Esophagus squamous epithelium (tissue), 4 donors: ENCODE results near the gene ZNF800.

Experiments
- CTCF ChIP-seq, 6 experiments: fragments of 450-650 bp in 4 of 6; fragments of 200-600 bp in 2 of 6; sonication (generic) in 2 of 6; IDR thresholded peaks; one replicate each; pipeline ENCODE4 v1.5.1; 2016 to 2019; ENCODE audit warnings: antibody characterized with exemption in 6 of 6, mild to moderate bottlenecking in 4 of 6, moderate library complexity in 4 of 6
- POLR2A ChIP-seq, 4 donors: fragments of 450-650 bp; IDR thresholded peaks; one replicate each; pipeline ENCODE4 v1.6.1; 2017; ENCODE audit warnings: antibody characterized with exemption in 4 of 4, mild to moderate bottlenecking in 4 of 4, moderate library complexity in 3 of 4

- TF ChIP-seq CTCF (IDR thresholded peaks at IDR 0.05) (no peak), POLR2A (IDR thresholded peaks at IDR 0.05) (no peak)
These were observed 33.5 kb downstream of the ZNF800 start for GRCh38 chr7:127359011-127359410.
